GM12878 (cell line): ENCODE results near the gene SHROOM3. TPM values are rescaled to one million over a fixed set of nuclear protein-coding genes. Genes with fewer than 3 reads are reported as not detected.
A peak's percentile ranks its signal among the peaks of the same experiment; 100 is the strongest.

Experiments
- ATAC-seq: fragments of 200-7000 bp; cut with Tn5 transposase; 3 replicates; pipeline ENCODE4 v1.9.1; 2020; ENCODE audit warnings: mild to moderate bottlenecking, moderate library complexity
- BruUV-seq: library from RNA; stranded (reverse); fragments of 400-500 nt; replicated peaks from 2 replicates; lab custom pipeline; 2021; lab: Mats Ljungman, UMichigan
- CTCF ChIA-PET: fragments of 300-600 bp; sonication (Branson Sonifier 250); formaldehyde crosslinking; extraction: SDS; loops from one replicate; lab custom pipeline; 2021; ENCODE audit warnings: inconsistent platforms; lab: Yijun Ruan, JAX
- POLR2A ChIA-PET: fragments of 350-600 bp; formaldehyde crosslinking; extraction: SDS; loops from one replicate; lab custom pipeline; 2021; ENCODE audit warnings: inconsistent platforms; lab: Charles Lee
- RAD21 ChIA-PET: fragments of 300-600 bp; sonication (Branson Sonifier 250); formaldehyde crosslinking; loops from one replicate; lab custom pipeline; 2023; ENCODE audit warnings: antibody characterized with exemption; ENCODE audit not compliant: unreplicated experiment; lab: Charles Lee
- SMC1A ChIA-PET: fragments of 300-600 bp; sonication (Branson Sonifier 250); formaldehyde crosslinking; loops from one replicate; lab custom pipeline; 2023; ENCODE audit not compliant: unreplicated experiment, uncharacterized antibody; lab: Charles Lee
- DNase-seq: peaks from one replicate; pipeline ENCODE4 v3.0.0-alpha.2; 2011; ENCODE audit warnings: low read depth, low spot score
- FAIRE-seq: peaks from 3 replicates; lab custom pipeline; 2011; peaks lifted over from hg19 to GRCh38; lab: Jason Lieb, UNC
- H2AFZ ChIP-seq: 2 replicates; pipeline ENCODE4 v1.6.0; 2011; ENCODE audit warnings: low read depth, low read length, control low read depth; ENCODE audit not compliant: control insufficient read depth
- H3K27ac ChIP-seq: 2 replicates; pipeline ENCODE4 v1.5.1; 2011; ENCODE audit warnings: control low read depth; ENCODE audit not compliant: control insufficient read depth, insufficient read depth
- H3K27me3 ChIP-seq, 2 experiments: replicated peaks in 1 of 2; 2 replicates each; pipeline versions ENCODE4 v1.6.0 to v1.6.1; 2011; ENCODE audit warnings: low read length in 1 of 2; ENCODE audit not compliant: control insufficient read depth in 2 of 2, insufficient read depth in 2 of 2
- H3K36me3 ChIP-seq, 2 experiments: 2 replicates each; pipeline ENCODE4 v1.5.1; 2011; ENCODE audit warnings: low read length in 1 of 2; ENCODE audit not compliant: control insufficient read depth in 2 of 2, insufficient read depth in 2 of 2
- H3K4me1 ChIP-seq: 2 replicates; pipeline ENCODE4 v1.6.1; 2011; ENCODE audit warnings: mild to moderate bottlenecking, low read length, moderate library complexity, mixed read lengths; ENCODE audit not compliant: control insufficient read depth, insufficient read depth
- H3K4me2 ChIP-seq: 2 replicates; pipeline ENCODE4 v1.6.0; 2011; ENCODE audit warnings: control low read depth; ENCODE audit not compliant: control insufficient read depth, insufficient read depth
- H3K4me3 ChIP-seq: fragments of 200-600 bp; sonication (generic); 2 replicates; pipeline ENCODE4 v1.5.1; 2016
- H3K79me2 ChIP-seq: 2 replicates; pipeline ENCODE4 v1.6.0; 2011; ENCODE audit warnings: low read length; ENCODE audit not compliant: control insufficient read depth, insufficient read depth
- H3K9ac ChIP-seq: 2 replicates; pipeline ENCODE4 v1.8.0; 2011; ENCODE audit warnings: low read length, control low read depth, mixed read lengths; ENCODE audit not compliant: control insufficient read depth, insufficient read depth
- H3K9me3 ChIP-seq: replicated peaks from 3 replicates; pipeline ENCODE4 v1.5.1; 2011; ENCODE audit warnings: mild to moderate bottlenecking, low read length; ENCODE audit not compliant: control insufficient read depth, insufficient read depth
- H4K20me1 ChIP-seq: 2 replicates; pipeline ENCODE4 v1.6.0; 2011; ENCODE audit not compliant: control insufficient read depth, insufficient read depth
- CHD4 ChIP-seq: fragments of 200-600 bp; sonication (generic); IDR thresholded peaks from 2 replicates; pipeline ENCODE4 v1.6.1; 2016; ENCODE audit warnings: mild to moderate bottlenecking
- EZH2 ChIP-seq: IDR thresholded peaks from 2 replicates; pipeline ENCODE4 v1.6.1; 2012; ENCODE audit warnings: low read depth, mild to moderate bottlenecking, control low read depth, inconsistent platforms, low read length, borderline replicate concordance; ENCODE audit not compliant: control insufficient read depth
- NR2C2 ChIP-seq: IDR thresholded peaks from 2 replicates; pipeline ENCODE4 v1.6.1; 2011; ENCODE audit warnings: borderline replicate concordance, low read depth; ENCODE audit not compliant: control insufficient read depth, insufficient read length
- ZBTB33 ChIP-seq: fragments of 450-650 bp; IDR thresholded peaks from 2 replicates; pipeline ENCODE4 v1.6.1; 2017; ENCODE audit warnings: mild to moderate bottlenecking
- WGBS: methylation state at CpG from one replicate; pipeline ENCODE4 v1.1.6; 2016; ENCODE audit warnings: low lambda C conversion rate; ENCODE audit not compliant: insufficient replicate concordance, insufficient coverage; ENCODE audit errors: missing lambda C conversion rate; 5-methylcytosine and 5-hydroxymethylcytosine counted together
- in situ Hi-C: fragments of 300-500 bp; cut with MboI; formaldehyde crosslinking; loops from 9 replicates; pipeline ENCODE4 v1.14.3; 2018; ENCODE audit warnings: mixed read lengths
- intact Hi-C: fragments of 100-400 bp; cut with micrococcal nuclease; formaldehyde crosslinking; loops from one replicate; pipeline ENCODE4 v1.14.2; 2022; ENCODE audit not compliant: unreplicated experiment
- polyA plus RNA-seq, 11 experiments: library from polyadenylated mRNA; depleted of rRNA in 4 of 11; unstranded in 6 of 11; stranded (reverse) in 5 of 11; fragments of >200 nt; fragmentation: Nextera tagmentation in 4 of 11; fragmentation: Illumina TruSeq in 1 of 11; extraction: Ambion mirVana in 4 of 11; extraction: Trizol in 1 of 11; gene quantifications; 1 replicate in 1 of 11; 2 replicates in 10 of 11; pipeline versions ENCODE4 v1.2.1 to v1.2.3, GENCODE V29; 2011 to 2016; ENCODE audit warnings: inconsistent platforms in 2 of 11, missing spikeins in 2 of 11, low read depth in 1 of 11
- total RNA-seq, 4 experiments: library from RNA; depleted of rRNA in 3 of 4; stranded (reverse); fragments of >200 nt in 3 of 4; fragmentation: Illumina TruSeq in 1 of 4; extraction: Trizol in 1 of 4; gene quantifications; 2 replicates each; pipeline versions ENCODE4 v1.2.1 to v1.2.3, GENCODE V29; 2013 to 2021
- TF ChIP-seq, protein P1 (sequence below): fragments of 450-650 bp; IDR thresholded peaks from 2 replicates; pipeline ENCODE4 v1.6.1; 2017; ENCODE audit warnings: borderline replicate concordance
- TF ChIP-seq, protein P2 (sequence below): fragments of 450-650 bp; IDR thresholded peaks from 2 replicates; pipeline ENCODE4 v1.6.1; 2016; ENCODE audit warnings: mild to moderate bottlenecking, moderate library complexity, borderline replicate concordance
- TF ChIP-seq, protein P3 (sequence below): IDR thresholded peaks from 2 replicates; pipeline ENCODE4 v1.6.1; 2011; ENCODE audit warnings: mild to moderate bottlenecking, low read depth, low read length, moderate library complexity; ENCODE audit not compliant: insufficient replicate concordance

Gene SHROOM3
- total and polyA plus RNA-seq, 10 of the 15 experiments (the other 5 are each of a cell fraction or from before 2014, with no cell fraction given): under 0.01 to 0.29 (median 0.08) TPM; not detected in 1

- Histone ChIP-seq H3K27ac (no peak overlapping the region), H3K36me3 (no peaks in the 10 kb centered on the region), H3K9ac (no peak overlapping the region), H4K20me1 (no peaks in the 10 kb centered on the region), H3K9me3 (no peaks in the 10 kb centered on the region), H3K79me2 (no peaks in the 10 kb centered on the region), H2AFZ (no peak overlapping the region), H3K27me3 (peaks cover 1 to 3% of the 10 kb centered on the region in 2 experiments; a peak in 2 of 4 replicates), H3K4me1 (no peaks in the 10 kb centered on the region), H3K4me2 (no peak overlapping the region), H3K4me3 (no peak overlapping the region)
- no TSS peak for BruUV-seq
- 0 out of 3 replicates have a peak, but pooled peaks have one; percentile 25 for ATAC-seq
- POLR2A ChIA-PET: no interaction called here
- in situ Hi-C loops: no loop called here
- no peak for DNase-seq
- CTCF ChIA-PET: no interaction called here
- no peak for TF ChIP-seq NR2C2
- no peak for TF ChIP-seq EZH2
- TF ChIP-seq, protein P1, sequence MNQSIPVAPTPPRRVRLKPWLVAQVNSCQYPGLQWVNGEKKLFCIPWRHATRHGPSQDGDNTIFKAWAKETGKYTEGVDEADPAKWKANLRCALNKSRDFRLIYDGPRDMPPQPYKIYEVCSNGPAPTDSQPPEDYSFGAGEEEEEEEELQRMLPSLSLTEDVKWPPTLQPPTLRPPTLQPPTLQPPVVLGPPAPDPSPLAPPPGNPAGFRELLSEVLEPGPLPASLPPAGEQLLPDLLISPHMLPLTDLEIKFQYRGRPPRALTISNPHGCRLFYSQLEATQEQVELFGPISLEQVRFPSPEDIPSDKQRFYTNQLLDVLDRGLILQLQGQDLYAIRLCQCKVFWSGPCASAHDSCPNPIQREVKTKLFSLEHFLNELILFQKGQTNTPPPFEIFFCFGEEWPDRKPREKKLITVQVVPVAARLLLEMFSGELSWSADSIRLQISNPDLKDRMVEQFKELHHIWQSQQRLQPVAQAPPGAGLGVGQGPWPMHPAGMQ: no peak
- TF ChIP-seq ZBTB33: no peak
- no peak for TF ChIP-seq CHD4
- TF ChIP-seq, protein P2, sequence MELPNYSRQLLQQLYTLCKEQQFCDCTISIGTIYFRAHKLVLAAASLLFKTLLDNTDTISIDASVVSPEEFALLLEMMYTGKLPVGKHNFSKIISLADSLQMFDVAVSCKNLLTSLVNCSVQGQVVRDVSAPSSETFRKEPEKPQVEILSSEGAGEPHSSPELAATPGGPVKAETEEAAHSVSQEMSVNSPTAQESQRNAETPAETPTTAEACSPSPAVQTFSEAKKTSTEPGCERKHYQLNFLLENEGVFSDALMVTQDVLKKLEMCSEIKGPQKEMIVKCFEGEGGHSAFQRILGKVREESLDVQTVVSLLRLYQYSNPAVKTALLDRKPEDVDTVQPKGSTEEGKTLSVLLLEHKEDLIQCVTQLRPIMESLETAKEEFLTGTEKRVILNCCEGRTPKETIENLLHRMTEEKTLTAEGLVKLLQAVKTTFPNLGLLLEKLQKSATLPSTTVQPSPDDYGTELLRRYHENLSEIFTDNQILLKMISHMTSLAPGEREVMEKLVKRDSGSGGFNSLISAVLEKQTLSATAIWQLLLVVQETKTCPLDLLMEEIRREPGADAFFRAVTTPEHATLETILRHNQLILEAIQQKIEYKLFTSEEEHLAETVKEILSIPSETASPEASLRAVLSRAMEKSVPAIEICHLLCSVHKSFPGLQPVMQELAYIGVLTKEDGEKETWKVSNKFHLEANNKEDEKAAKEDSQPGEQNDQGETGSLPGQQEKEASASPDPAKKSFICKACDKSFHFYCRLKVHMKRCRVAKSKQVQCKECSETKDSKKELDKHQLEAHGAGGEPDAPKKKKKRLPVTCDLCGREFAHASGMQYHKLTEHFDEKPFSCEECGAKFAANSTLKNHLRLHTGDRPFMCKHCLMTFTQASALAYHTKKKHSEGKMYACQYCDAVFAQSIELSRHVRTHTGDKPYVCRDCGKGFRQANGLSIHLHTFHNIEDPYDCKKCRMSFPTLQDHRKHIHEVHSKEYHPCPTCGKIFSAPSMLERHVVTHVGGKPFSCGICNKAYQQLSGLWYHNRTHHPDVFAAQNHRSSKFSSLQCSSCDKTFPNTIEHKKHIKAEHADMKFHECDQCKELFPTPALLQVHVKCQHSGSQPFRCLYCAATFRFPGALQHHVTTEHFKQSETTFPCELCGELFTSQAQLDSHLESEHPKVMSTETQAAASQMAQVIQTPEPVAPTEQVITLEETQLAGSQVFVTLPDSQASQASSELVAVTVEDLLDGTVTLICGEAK: no peak
- TF ChIP-seq, protein P3, sequence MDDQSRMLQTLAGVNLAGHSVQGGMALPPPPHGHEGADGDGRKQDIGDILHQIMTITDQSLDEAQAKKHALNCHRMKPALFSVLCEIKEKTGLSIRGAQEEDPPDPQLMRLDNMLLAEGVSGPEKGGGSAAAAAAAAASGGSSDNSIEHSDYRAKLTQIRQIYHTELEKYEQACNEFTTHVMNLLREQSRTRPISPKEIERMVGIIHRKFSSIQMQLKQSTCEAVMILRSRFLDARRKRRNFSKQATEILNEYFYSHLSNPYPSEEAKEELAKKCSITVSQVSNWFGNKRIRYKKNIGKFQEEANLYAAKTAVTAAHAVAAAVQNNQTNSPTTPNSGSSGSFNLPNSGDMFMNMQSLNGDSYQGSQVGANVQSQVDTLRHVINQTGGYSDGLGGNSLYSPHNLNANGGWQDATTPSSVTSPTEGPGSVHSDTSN: no peak
- no peak for FAIRE-seq
- SMC1A ChIA-PET: no interaction called here
- intact Hi-C loops: no loop called here
- RAD21 ChIA-PET: no interaction called here
- 46% methylated on average over 3 of the region's 3 CpGs for WGBS
Measured at GRCh38 chr4:76569225-76569624, 134.2 kb downstream of the SHROOM3 start.
